HL-60 (cell line): ENCODE data around the gene TIMP2.

ENCODE experiments used
- CTCF ChIP-seq: IDR thresholded peaks from one replicate; pipeline ENCODE4 v1.5.1; 2011; ENCODE audit warnings: low read length, control low read depth, inconsistent platforms; ENCODE audit not compliant: insufficient read depth
- GABPA ChIP-seq: IDR thresholded peaks from 2 replicates; pipeline ENCODE4 v1.6.1; 2012; ENCODE audit warnings: low read depth
- POLR2AphosphoS5 ChIP-seq: IDR thresholded peaks from 2 replicates; pipeline ENCODE4 v1.6.1; 2012; ENCODE audit warnings: low read depth
- REST ChIP-seq: IDR thresholded peaks from 2 replicates; pipeline ENCODE4 v1.6.1; 2012; ENCODE audit warnings: low read depth; ENCODE audit not compliant: insufficient replicate concordance
- SPI1 ChIP-seq: IDR thresholded peaks from 2 replicates; pipeline ENCODE4 v1.6.1; 2012; ENCODE audit warnings: low read depth, mild to moderate bottlenecking, borderline replicate concordance

- TF ChIP-seq CTCF (no peak), REST (no peak), POLR2AphosphoS5 (no peak), GABPA (no peak), SPI1 (no peak)
Measured at GRCh38 chr17:78959803-78960202, 34.6 kb upstream of the TIMP2 start.
